ENCODE results near the gene SNAI3.
A peak's percentile ranks its signal among the peaks of the same experiment; 100 is the strongest.

Gene SNAI3

DNA sequence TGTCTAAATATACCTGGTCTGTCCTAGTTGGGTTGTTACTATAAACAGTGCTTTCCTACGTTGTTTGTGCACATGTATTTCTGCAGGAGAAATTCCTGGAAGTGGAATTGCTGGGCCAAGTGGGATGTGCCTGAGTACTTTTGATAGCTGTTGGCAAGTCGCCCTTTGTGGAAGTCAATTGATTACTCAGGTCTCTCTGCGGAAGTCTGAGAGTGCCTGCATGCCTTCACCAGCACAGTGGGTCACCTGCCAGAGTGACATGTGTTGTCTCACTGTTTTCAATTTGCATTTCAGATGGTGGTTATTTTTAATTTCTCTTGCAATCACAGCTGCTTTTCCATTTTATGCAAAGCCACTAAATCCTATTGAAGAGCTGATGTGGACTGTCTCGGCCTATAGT is 21.2 kb downstream of the SNAI3 start:
- peak; percentile 17 to 28 for DNase-seq

DNA sequence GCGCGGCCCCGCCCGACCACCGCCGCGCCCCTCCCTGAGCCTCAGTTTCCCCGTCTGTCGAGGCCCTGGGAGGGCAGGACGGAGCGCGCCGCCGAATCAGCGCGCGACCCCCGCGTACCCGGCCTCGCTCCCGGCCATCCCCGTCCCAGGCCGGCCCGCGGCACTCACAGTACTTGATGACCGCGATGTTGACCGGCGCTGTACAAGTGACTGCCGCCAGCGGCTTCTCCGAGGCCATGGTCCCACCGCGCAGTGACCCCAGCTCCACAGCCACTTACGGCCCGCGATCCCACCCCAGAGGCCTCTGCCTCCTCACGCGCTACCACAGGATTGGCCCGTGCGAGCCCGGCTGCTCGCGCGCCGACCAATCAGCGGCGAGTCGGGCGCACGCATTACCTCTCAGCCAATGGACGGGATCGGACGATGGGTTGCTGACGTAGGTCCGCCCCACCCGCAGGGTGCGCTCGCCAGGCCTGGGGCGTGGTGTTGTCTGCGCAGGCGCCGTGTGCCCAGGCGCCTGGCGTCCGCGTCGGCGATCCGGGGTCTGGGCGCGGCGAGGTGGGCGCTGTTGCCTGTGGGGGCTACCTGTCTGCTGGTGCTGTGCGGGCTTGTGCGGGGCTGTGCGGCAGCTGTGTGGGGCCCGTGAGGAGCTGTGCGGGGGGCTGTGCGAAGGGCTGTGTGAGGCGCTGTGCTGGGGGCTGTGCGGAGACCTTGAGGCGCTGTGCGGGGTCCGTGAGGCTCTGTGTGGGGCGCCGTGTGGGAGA is 23.3 kb downstream of the SNAI3 start, which contains the start of gene MVD:
Gene MVD, minus strand, starts transcription at position 249 of the 764 bp plus-strand sequence. Its CDS starts 11 bp downstream, at position 238.
- peak; percentile 73 to 95 for DNase-seq

GRCh38 chr16:88662222-88662842 is 24.0 kb downstream of the SNAI3 start:
- DNase-seq: no peak

GRCh38 chr16:88661468-88661867 is 24.8 kb downstream of the SNAI3 start:
- DNase-seq: no peak

DNA sequence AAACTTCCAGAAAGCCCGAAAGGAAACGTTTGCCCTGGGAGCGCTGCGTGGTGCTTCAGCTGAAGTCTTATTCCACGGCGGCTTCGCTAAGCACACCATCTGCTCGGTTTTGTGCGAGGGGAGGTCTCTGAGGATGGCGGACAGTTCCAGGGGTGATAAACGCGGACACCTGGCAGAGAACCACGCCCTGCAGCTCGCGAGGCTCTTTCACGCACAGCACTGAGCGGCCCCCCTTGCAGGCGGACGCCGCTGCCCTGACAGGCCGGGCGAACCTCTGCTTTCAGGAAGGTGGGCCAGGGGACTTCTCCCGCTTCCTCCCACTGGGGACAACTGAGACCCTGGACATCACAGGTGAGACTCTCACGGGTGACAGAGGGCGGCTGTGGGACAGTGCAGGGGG is 27.1 kb downstream of the SNAI3 start:
- DNase-seq: no peak

DNA sequence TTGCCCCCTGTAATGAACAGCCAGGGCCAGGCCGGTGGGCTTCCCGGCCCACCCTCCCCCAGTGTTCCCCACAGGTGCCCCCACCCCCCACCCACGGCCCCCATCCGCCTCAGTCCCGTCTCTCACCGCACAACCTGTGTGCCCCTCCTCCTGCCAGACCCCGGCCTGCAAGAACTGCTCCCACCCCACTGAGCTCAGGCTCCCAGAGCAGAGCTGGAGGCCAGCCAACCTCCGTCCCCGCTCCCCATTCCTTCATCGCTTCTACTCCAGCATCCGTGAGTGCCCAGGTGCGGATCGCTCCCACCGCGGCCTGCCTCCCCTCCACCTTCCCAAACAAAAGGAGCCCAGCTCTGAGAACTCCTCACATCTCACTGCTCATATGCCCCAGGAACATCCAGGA is 27.6 kb downstream of the SNAI3 start:
- no peak for DNase-seq

GRCh38 chr16:88657371-88657770 is 28.9 kb downstream of the SNAI3 start:
- DNase-seq: no peak

GRCh38 chr16:88656291-88656980 is 29.9 kb downstream of the SNAI3 start:
- DNase-seq: no peak

- DNase-seq: no peak
These were observed 30.5 kb downstream of the SNAI3 start for GRCh38 chr16:88655733-88656281.

GRCh38 chr16:88655053-88655732 is 31.1 kb downstream of the SNAI3 start:
- DNase-seq: no peak

GRCh38 chr16:88654363-88655052 is 31.8 kb downstream of the SNAI3 start:
- DNase-seq: no peak

DNA sequence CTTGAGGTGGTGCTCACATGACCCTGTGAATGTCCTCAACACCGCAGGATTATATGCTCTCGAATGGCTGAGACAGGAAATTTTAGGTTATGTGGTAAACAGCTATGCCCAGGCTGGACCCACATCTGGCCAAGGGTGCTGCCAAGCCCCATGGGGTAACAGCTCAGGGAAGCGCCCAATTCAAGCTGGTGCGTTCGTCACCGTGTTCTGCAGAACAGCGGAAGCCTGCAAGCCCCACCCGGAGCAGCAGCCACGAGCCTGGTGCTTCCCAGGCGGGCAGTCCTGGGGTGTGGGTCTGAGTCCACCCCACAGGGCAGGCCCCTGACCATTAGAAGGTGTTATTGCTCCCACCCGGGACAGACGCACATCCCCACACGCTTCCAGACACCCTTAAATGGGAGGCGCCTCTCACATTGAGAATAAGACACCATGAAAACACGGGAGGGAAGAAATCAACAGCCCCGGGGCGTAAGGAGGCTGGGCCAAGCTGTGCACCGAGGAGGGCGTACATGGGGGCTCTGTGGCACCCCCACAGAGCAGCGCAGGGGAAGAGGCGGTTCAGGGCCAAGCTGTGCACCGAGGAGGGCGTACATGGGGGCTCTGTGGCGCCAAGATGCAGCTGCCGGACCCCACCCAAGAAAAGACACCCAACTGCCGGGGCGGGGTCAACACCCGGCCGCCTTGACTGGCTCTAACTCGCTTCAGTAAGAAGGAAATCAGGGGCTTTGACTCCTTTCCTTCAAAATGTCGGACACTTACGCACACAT is 32.5 kb downstream of the SNAI3 start:
- DNase-seq: no peak

GRCh38 chr16:88653101-88653500 is 33.2 kb downstream of the SNAI3 start:
- DNase-seq: no peak

DNA sequence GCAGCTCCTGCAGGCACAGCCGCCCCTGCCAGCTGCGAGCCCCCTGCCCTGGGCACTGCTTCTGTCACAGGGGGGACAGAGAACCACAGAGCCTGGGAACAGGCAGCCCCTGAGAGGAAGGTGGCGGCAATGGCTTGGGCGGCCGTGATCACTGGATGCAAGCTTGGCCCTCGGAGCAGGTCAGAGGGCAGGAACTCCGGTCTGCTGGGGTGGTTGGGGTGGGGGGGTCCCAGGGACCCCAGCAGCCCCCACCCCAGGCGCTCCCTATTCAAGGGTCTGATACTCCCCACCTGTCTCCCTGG is 33.6 kb downstream of the SNAI3 start:
- DNase-seq: no peak

DNA sequence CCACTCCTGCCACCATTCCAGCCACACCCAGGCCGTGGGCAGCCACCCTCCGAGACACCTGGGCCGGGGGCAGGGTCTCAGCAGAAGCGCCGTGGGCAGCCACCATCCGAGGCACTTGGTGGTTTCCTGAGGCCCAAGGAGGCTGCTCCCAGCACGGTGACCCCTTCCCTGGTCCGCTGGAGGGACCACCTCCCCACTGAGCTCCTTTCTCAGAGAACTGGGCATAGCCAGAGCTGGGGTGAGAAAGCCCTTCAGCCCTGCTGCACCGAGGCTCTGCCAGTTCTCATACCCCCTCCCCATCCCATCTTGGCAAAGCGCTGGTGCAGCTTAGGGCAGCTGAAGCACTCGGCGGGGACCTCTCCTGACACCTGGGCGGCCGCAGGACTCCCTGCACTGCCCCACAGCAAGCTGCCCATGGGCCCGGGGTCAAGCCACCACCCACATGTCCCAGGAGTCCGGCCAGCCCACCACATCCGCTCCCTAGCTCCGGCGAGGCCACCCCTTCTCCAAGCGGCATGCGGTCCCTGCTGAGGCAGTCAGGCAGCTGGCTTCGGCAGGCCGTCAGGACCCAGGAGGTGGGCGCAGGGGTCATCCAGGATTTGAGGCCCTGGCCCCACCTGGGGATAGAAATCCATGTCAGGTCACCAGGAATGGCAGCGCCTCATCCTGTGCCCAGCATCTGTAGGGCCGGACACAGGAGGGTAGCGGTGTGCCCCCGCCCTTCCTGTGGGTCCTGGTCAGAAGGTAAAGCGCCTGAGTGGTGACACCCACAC is 34.1 kb downstream of the SNAI3 start:
- no peak for DNase-seq

DNA sequence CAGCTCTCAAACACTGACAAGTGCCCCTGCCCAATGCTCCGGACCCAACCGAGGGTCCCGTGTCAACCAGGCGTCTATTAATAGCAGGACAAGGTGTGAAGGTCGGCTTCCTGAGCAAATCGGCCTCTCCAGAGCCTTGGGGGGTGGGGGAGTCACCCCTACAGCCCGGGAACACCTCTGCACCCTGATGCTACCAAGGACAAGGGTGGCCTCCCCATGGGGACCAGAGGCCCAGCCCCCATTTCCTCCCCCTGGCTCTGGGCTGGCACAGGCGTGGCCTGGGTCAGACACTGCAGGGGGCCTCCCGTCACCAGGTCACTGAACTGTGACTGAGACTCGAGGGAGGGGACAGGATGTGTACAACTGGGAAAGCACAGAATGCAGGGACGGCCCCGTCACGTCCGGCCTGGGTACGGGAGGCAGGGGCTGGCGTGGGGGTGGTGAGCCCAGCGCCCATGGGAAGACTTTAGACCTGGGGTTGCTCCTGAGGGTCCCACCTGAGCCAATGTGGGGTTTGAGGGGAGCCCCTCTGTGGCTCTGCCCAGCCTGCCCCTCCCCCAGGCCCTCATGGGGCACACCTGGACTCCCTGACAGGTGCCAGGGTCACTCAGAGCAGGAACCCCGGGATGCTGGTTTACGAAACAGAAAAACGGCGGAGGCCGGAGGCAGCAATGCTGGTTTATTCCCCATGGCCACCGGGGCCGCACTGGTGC is 34.9 kb downstream of the SNAI3 start:
- no peak for DNase-seq

DNA sequence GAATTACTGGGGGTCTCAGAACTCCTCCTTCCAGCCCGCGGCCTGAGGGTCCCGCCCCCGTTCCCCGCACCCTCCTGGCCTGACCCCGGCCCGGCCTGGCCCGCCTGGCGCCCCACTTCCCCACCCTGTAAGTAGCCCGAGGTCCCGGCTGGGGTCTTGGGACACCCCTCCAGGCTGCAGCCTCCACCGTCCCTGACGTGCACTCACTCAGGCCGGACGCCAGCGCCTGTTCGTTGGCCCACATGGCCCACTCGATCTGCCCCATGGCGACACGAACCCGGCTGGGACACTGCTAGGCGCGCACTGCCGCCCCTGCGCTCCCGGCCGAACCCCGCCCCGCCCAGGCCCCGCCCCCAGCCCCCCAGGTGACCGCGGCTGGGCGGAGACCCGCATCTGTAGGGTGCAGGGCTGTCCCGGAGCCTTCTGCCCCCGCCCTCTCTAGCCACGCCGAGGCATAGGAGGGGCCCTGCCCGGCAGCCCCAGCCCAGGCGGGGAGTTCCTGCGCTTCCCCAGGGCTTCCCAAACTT is 35.5 kb downstream of the SNAI3 start, which contains the start of gene CYBA:
Gene CYBA, minus strand, starts transcription at position 305 of the 527 bp plus-strand sequence. Its CDS starts 40 bp downstream, at position 265.
- peak in 1 of 2 experiments; percentile 59 for DNase-seq

DNA sequence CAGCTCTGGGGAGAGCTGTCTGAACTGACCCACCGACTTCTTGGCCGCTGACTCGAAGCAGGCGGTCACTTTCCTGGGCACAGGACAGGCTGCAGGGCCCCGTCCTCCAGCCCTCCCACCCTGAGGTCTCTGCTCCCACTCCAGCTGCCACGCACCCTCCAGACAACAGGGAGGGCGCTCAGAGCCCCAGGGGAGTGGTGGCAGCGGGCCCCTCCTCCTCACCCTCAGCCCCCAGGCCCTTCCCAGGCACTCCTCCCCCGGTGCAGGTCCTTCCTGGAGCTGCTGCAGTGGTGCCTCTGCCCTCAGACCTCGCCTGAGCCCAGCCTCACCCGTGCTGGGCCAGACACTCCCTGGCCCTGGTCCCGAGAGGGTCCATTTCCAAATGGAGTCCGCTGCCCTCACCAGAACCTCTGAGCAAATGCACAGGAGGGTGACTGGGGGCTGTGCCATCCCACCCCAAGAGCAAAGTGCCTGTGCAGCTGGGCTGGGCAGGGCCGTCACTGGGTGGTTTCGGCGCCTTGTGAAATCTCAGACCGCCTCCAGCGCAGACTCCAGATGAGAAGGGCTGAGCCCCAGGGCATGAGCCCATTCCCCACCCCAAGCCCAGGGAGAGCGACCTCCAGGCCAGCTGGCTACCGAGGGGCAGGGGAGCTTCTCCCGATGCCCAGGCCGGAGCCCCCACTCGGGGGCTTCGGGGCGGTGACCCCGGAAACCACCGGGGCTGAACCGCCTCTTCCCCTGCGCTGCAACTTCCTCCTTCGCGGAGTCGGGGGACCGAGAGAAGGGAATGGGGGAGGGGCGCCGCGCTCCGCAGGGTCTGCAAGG is 36.2 kb downstream of the SNAI3 start:
- DNase-seq: no peak

All from NCI-H526 (cell line).